OCI-LY3 (cell line): Measurements from ENCODE around the gene DNAH10.

Source experiments
- CTCF ChIP-seq: fragments of 200-600, 300-600 bp; sonication (generic); IDR thresholded peaks from 2 replicates; pipeline ENCODE4 v1.5.1; 2014; ENCODE audit warnings: antibody characterized with exemption, low read length, low read depth
- EZH2phosphoT487 ChIP-seq: fragments of 200-600 bp; shearing (Covaris generic); IDR thresholded peaks from 2 replicates; pipeline ENCODE4 v1.6.1; 2018; ENCODE audit warnings: antibody characterized with exemption, mixed run types, low read depth

- TF ChIP-seq CTCF (no peak), EZH2phosphoT487 (no peak)
These were observed 155.3 kb downstream of the DNAH10 start for GRCh38 chr12:123917337-123917850.
